Gastroesophageal sphincter (tissue), 4 donors: ENCODE results near the gene PDGFA. TPM values are rescaled to one million over a fixed set of nuclear protein-coding genes. Genes with fewer than 3 reads are reported as not detected.

Experiments
- ATAC-seq: fragments of 150-250 bp; one replicate; pipeline ENCODE4 v1.9.1; 2016; ENCODE audit warnings: mild to moderate bottlenecking, moderate library complexity
- H3K27ac ChIP-seq, 4 donors: fragments of 200-600 bp; sonication (generic) in 3 of 4; 1 replicate in 3 of 4; 2 replicates in 1 of 4; pipeline ENCODE4 v1.5.1; 2016 to 2019
- H3K27me3 ChIP-seq: fragments of 200-600 bp; sonication (generic); one replicate; pipeline ENCODE4 v1.5.1; 2019
- H3K36me3 ChIP-seq, 2 donors: fragments of 200-600 bp; sonication (generic); one replicate each; pipeline ENCODE4 v1.5.1; 2019; ENCODE audit warnings: control low read depth in 1 of 2
- H3K4me1 ChIP-seq, 3 donors: fragments of 200-600 bp; sonication (generic); 1 replicate in 2 of 3; 2 replicates in 1 of 3; pipeline ENCODE4 v1.5.1; 2016 to 2019; ENCODE audit warnings: control low read depth in 2 of 3
- H3K4me3 ChIP-seq, 2 donors: fragments of 200-600 bp; sonication (generic); one replicate each; pipeline ENCODE4 v1.5.1; 2019; ENCODE audit warnings: mild to moderate bottlenecking in 1 of 2, moderate library complexity in 1 of 2
- H3K9me3 ChIP-seq, 3 donors: fragments of 200-600 bp; sonication (generic); one replicate each; pipeline ENCODE4 v1.5.1; 2017 to 2019; ENCODE audit warnings: control low read depth in 2 of 3
- CTCF ChIP-seq, 4 experiments: fragments of 200-600 bp in 2 of 4; fragments of 450-650 bp in 2 of 4; sonication (generic) in 1 of 4; IDR thresholded peaks; one replicate each; pipeline ENCODE4 v1.5.1; 2017 to 2019; ENCODE audit warnings: antibody characterized with exemption in 4 of 4, mild to moderate bottlenecking in 2 of 4, moderate library complexity in 2 of 4
- EP300 ChIP-seq: sonication (generic); formaldehyde crosslinking; IDR thresholded peaks from one replicate; pipeline ENCODE4 v1.6.1; 2017; ENCODE audit warnings: antibody characterized with exemption, mild to moderate bottlenecking
- POLR2A ChIP-seq, 2 donors: fragments of 450-650 bp; IDR thresholded peaks; one replicate each; pipeline ENCODE4 v1.6.1; 2017; ENCODE audit warnings: antibody characterized with exemption in 2 of 2, mild to moderate bottlenecking in 2 of 2, moderate library complexity in 1 of 2
- POLR2AphosphoS5 ChIP-seq: sonication (generic); formaldehyde crosslinking; IDR thresholded peaks from one replicate; pipeline ENCODE4 v1.6.1; 2017; ENCODE audit warnings: antibody characterized with exemption
- WGBS, 2 donors: methylation state at CpG; one replicate each; pipeline ENCODE4 v1.1.5; 2018; ENCODE audit warnings: low coverage in 1 of 2; 5-methylcytosine and 5-hydroxymethylcytosine counted together
- total RNA-seq, 4 donors: library from RNA; depleted of rRNA; stranded (reverse); fragments of >200 nt; gene quantifications; one replicate each; pipeline ENCODE4 v1.1.0, GENCODE V29; 2016

The PDGFA gene
- total RNA-seq, 4 donors from 2014 or later: 66.0 to 162 (median 120) TPM

- H3K4me3 ChIP-seq: no peak overlapping the region
- H3K9me3 ChIP-seq: peaks cover 0 to 11% (median 0%) of the 10 kb centered on the region in 3 donors
- peaks cover 0 to 15% (median 4%) of the 10 kb centered on the region in 3 donors for H3K4me1 ChIP-seq
- no peaks in the 10 kb centered on the region for H3K27me3 ChIP-seq
- no peak for ATAC-seq
- 70% methylated on average over 5 of the region's 21 CpGs; no CpG with 5 or more reads in 1 of the 2 donors for WGBS, 2 donors
- H3K27ac ChIP-seq: peak overlapping the region in 3 of 4 donors; percentile 64 to 77 (median 70)
- no peak for TF ChIP-seq POLR2AphosphoS5
- H3K36me3 ChIP-seq: no peaks in the 10 kb centered on the region
Measured at GRCh38 chr7:471191-471865, 48.3 kb downstream of the PDGFA start.

GRCh38 chr7:469563-469961 is 50.1 kb downstream of the PDGFA start:
- Histone ChIP-seq H3K27me3 (no peaks in the 10 kb centered on the region), H3K9me3 (peaks cover 0 to 5% (median 0%) of the 10 kb centered on the region in 3 donors), H3K4me1 (peaks cover 0 to 25% (median 9%) of the 10 kb centered on the region in 3 donors), H3K36me3 (no peaks in the 10 kb centered on the region), H3K4me3 (no peak overlapping the region), H3K27ac (peak overlapping the region in 1 of 4 donors; percentile 12)
- TF ChIP-seq EP300 (no peak), POLR2A (IDR thresholded peaks at IDR 0.05) (no peak), POLR2AphosphoS5 (no peak), CTCF (IDR thresholded peaks at IDR 0.05) (no peak)
- WGBS, 2 donors: 86 to 97% methylated on average over 6 of the region's 17 CpGs
- no peak for ATAC-seq

- H3K36me3 ChIP-seq: no peaks in the 10 kb centered on the region
- no peak for TF ChIP-seq POLR2AphosphoS5
- TF ChIP-seq POLR2A (IDR thresholded peaks at IDR 0.05): no peak
- H3K4me1 ChIP-seq: peaks cover 0 to 28% (median 10%) of the 10 kb centered on the region in 3 donors
- no peaks in the 10 kb centered on the region for H3K27me3 ChIP-seq
- H3K9me3 ChIP-seq: no peaks in the 10 kb centered on the region
- no peak overlapping the region for H3K27ac ChIP-seq
- no peak overlapping the region for H3K4me3 ChIP-seq
- no peak for ATAC-seq
- WGBS, 2 donors: 70 to 72% methylated on average over 9 of the region's 16 CpGs
Measured at GRCh38 chr7:468681-469562, 50.7 kb downstream of the PDGFA start.

GRCh38 chr7:467856-468545 is 51.6 kb downstream of the PDGFA start:
- Histone ChIP-seq H3K36me3 (no peaks in the 10 kb centered on the region), H3K27me3 (no peaks in the 10 kb centered on the region), H3K4me1 (peaks cover 0 to 28% (median 10%) of the 10 kb centered on the region in 3 donors), H3K4me3 (no peak overlapping the region), H3K9me3 (no peaks in the 10 kb centered on the region), H3K27ac (no peak overlapping the region)
- ATAC-seq: no peak
- no peak for TF ChIP-seq CTCF (IDR thresholded peaks at IDR 0.05)
- TF ChIP-seq POLR2AphosphoS5: no peak
- TF ChIP-seq EP300: no peak
- no peak for TF ChIP-seq POLR2A (IDR thresholded peaks at IDR 0.05)
- WGBS, 2 donors: 93 to 94% methylated on average over 5 of the region's 5 CpGs

- H3K36me3 ChIP-seq: no peaks in the 10 kb centered on the region
- H3K27ac ChIP-seq: no peak overlapping the region
- 86 to 91% methylated on average over 3 of the region's 3 CpGs for WGBS, 2 donors
- no peaks in the 10 kb centered on the region for H3K27me3 ChIP-seq
- H3K4me3 ChIP-seq: no peak overlapping the region
- peaks cover 0 to 27% (median 10%) of the 10 kb centered on the region in 3 donors for H3K4me1 ChIP-seq
- no peak for TF ChIP-seq EP300
- no peak for TF ChIP-seq POLR2AphosphoS5
- no peak for TF ChIP-seq CTCF (IDR thresholded peaks at IDR 0.05)
- no peak for TF ChIP-seq POLR2A (IDR thresholded peaks at IDR 0.05)
- no peaks in the 10 kb centered on the region for H3K9me3 ChIP-seq
- no peak for ATAC-seq
Measured at GRCh38 chr7:467393-467828, 52.2 kb downstream of the PDGFA start.
